ENCODE results near the gene CASP3.
A peak's percentile ranks its signal among the peaks of the same experiment; 100 is the strongest.

The CASP3 gene

GRCh38 chr4:184647266-184648053 is 1.8 kb downstream of the CASP3 start:
- peaks cover 37% of the 10 kb centered on the region for H3K4me1 ChIP-seq (ENCODE audit: insufficient read depth, low read length)
- H3K4me3 ChIP-seq (ENCODE audit: low read depth in 1 of 2, low read length in 2 of 2): peak overlapping the region; percentile 67 to 79
- no peaks in the 10 kb centered on the region for H3K27me3 ChIP-seq (ENCODE audit: control insufficient read depth in 1 of 2, insufficient read depth in 2 of 2, low read length in 2 of 2)
- H3K9me3 ChIP-seq (ENCODE audit: low read length): no peaks in the 10 kb centered on the region
- H3K9ac ChIP-seq (ENCODE audit: low read length): peak overlapping the region; percentile 62
- peaks cover 6% of the 10 kb centered on the region for H3K36me3 ChIP-seq (ENCODE audit: insufficient read depth, low read length)
- peak overlapping the region; percentile 97 for H3K27ac ChIP-seq (ENCODE audit: low read depth, low read length)

GRCh38 chr4:184645904-184646610 is 3.2 kb downstream of the CASP3 start:
- Histone ChIP-seq H3K4me1 (ENCODE audit: insufficient read depth, low read length) (peaks cover 37% of the 10 kb centered on the region), H3K27me3 (ENCODE audit: control insufficient read depth in 1 of 2, insufficient read depth in 2 of 2, low read length in 2 of 2) (no peaks in the 10 kb centered on the region), H3K4me3 (ENCODE audit: low read depth in 1 of 2, low read length in 2 of 2) (no peak overlapping the region), H3K9ac (ENCODE audit: low read length) (no peak overlapping the region), H3K36me3 (ENCODE audit: insufficient read depth, low read length) (peaks cover 6% of the 10 kb centered on the region), H3K9me3 (ENCODE audit: low read length) (no peaks in the 10 kb centered on the region), H3K27ac (ENCODE audit: low read depth, low read length) (no peak overlapping the region)

- peaks cover 6% of the 10 kb centered on the region for H3K36me3 ChIP-seq (ENCODE audit: insufficient read depth, low read length)
- no peaks in the 10 kb centered on the region for H3K9me3 ChIP-seq (ENCODE audit: low read length)
- peaks cover 29% of the 10 kb centered on the region for H3K4me1 ChIP-seq (ENCODE audit: insufficient read depth, low read length)
- H3K27me3 ChIP-seq (ENCODE audit: control insufficient read depth in 1 of 2, insufficient read depth in 2 of 2, low read length in 2 of 2): no peaks in the 10 kb centered on the region
- H3K4me3 ChIP-seq (ENCODE audit: low read depth in 1 of 2, low read length in 2 of 2): no peak overlapping the region
- H3K9ac ChIP-seq (ENCODE audit: low read length): no peak overlapping the region
- no peak overlapping the region for H3K27ac ChIP-seq (ENCODE audit: low read depth, low read length)
Observed at GRCh38 chr4:184644553-184645307, 4.5 kb downstream of the CASP3 start.

- H3K9me3 ChIP-seq (ENCODE audit: low read length): no peaks in the 10 kb centered on the region
- H3K4me1 ChIP-seq (ENCODE audit: insufficient read depth, low read length): peaks cover 29% of the 10 kb centered on the region
- H3K27ac ChIP-seq (ENCODE audit: low read depth, low read length): no peak overlapping the region
- no peak overlapping the region for H3K9ac ChIP-seq (ENCODE audit: low read length)
- peaks cover 6% of the 10 kb centered on the region for H3K36me3 ChIP-seq (ENCODE audit: insufficient read depth, low read length)
- H3K27me3 ChIP-seq (ENCODE audit: control insufficient read depth in 1 of 2, insufficient read depth in 2 of 2, low read length in 2 of 2): no peaks in the 10 kb centered on the region
- H3K4me3 ChIP-seq (ENCODE audit: low read depth in 1 of 2, low read length in 2 of 2): no peak overlapping the region
Observed at GRCh38 chr4:184643731-184644130, 5.5 kb downstream of the CASP3 start.

GRCh38 chr4:184641451-184641850 is 7.8 kb downstream of the CASP3 start:
- Histone ChIP-seq H3K4me3 (ENCODE audit: low read depth in 1 of 2, low read length in 2 of 2) (no peak overlapping the region), H3K27me3 (ENCODE audit: control insufficient read depth in 1 of 2, insufficient read depth in 2 of 2, low read length in 2 of 2) (no peaks in the 10 kb centered on the region), H3K36me3 (ENCODE audit: insufficient read depth, low read length) (peaks cover 20% of the 10 kb centered on the region), H3K9me3 (ENCODE audit: low read length) (no peaks in the 10 kb centered on the region), H3K4me1 (ENCODE audit: insufficient read depth, low read length) (peaks cover 11% of the 10 kb centered on the region), H3K9ac (ENCODE audit: low read length) (no peak overlapping the region), H3K27ac (ENCODE audit: low read depth, low read length) (no peak overlapping the region)

- H3K9ac ChIP-seq (ENCODE audit: low read length): no peak overlapping the region
- H3K27ac ChIP-seq (ENCODE audit: low read depth, low read length): no peak overlapping the region
- peaks cover 19% of the 10 kb centered on the region for H3K36me3 ChIP-seq (ENCODE audit: insufficient read depth, low read length)
- no peaks in the 10 kb centered on the region for H3K27me3 ChIP-seq (ENCODE audit: control insufficient read depth in 1 of 2, insufficient read depth in 2 of 2, low read length in 2 of 2)
- H3K4me1 ChIP-seq (ENCODE audit: insufficient read depth, low read length): peaks cover 7% of the 10 kb centered on the region
- H3K9me3 ChIP-seq (ENCODE audit: low read length): no peaks in the 10 kb centered on the region
- no peak overlapping the region for H3K4me3 ChIP-seq (ENCODE audit: low read depth in 1 of 2, low read length in 2 of 2)
Observed at GRCh38 chr4:184641022-184641421, 8.2 kb downstream of the CASP3 start.

- Histone ChIP-seq H3K4me3 (ENCODE audit: low read depth in 1 of 2, low read length in 2 of 2) (no peak overlapping the region), H3K4me1 (ENCODE audit: insufficient read depth, low read length) (no peaks in the 10 kb centered on the region), H3K27ac (ENCODE audit: low read depth, low read length) (no peak overlapping the region), H3K36me3 (ENCODE audit: insufficient read depth, low read length) (peaks cover 30% of the 10 kb centered on the region), H3K27me3 (ENCODE audit: control insufficient read depth in 1 of 2, insufficient read depth in 2 of 2, low read length in 2 of 2) (no peaks in the 10 kb centered on the region), H3K9me3 (ENCODE audit: low read length) (no peaks in the 10 kb centered on the region), H3K9ac (ENCODE audit: low read length) (no peak overlapping the region)
Observed at GRCh38 chr4:184636897-184637296, 12.3 kb downstream of the CASP3 start.

GRCh38 chr4:184636144-184636543 is 13.1 kb downstream of the CASP3 start:
- H3K36me3 ChIP-seq (ENCODE audit: insufficient read depth, low read length): peaks cover 30% of the 10 kb centered on the region

GRCh38 chr4:184635381-184635780 is 13.9 kb downstream of the CASP3 start:
- H3K27me3 ChIP-seq (ENCODE audit: control insufficient read depth in 1 of 2, insufficient read depth in 2 of 2, low read length in 2 of 2): no peaks in the 10 kb centered on the region
- H3K9ac ChIP-seq (ENCODE audit: low read length): no peak overlapping the region
- no peaks in the 10 kb centered on the region for H3K9me3 ChIP-seq (ENCODE audit: low read length)
- H3K27ac ChIP-seq (ENCODE audit: low read depth, low read length): no peak overlapping the region
- H3K36me3 ChIP-seq (ENCODE audit: insufficient read depth, low read length): peaks cover 35% of the 10 kb centered on the region
- H3K4me3 ChIP-seq (ENCODE audit: low read depth in 1 of 2, low read length in 2 of 2): no peak overlapping the region
- H3K4me1 ChIP-seq (ENCODE audit: insufficient read depth, low read length): no peaks in the 10 kb centered on the region

More at GRCh38 chr4:184636144-184636543, 13.1 kb downstream of the CASP3 start:
- H3K27me3 ChIP-seq (ENCODE audit: control insufficient read depth in 1 of 2, insufficient read depth in 2 of 2, low read length in 2 of 2): no peaks in the 10 kb centered on the region
- H3K27ac ChIP-seq (ENCODE audit: low read depth, low read length): no peak overlapping the region
- no peaks in the 10 kb centered on the region for H3K4me1 ChIP-seq (ENCODE audit: insufficient read depth, low read length)
- no peak overlapping the region for H3K9ac ChIP-seq (ENCODE audit: low read length)
- H3K4me3 ChIP-seq (ENCODE audit: low read depth in 1 of 2, low read length in 2 of 2): no peak overlapping the region
- no peaks in the 10 kb centered on the region for H3K9me3 ChIP-seq (ENCODE audit: low read length)

GRCh38 chr4:184632842-184633241 is 16.4 kb downstream of the CASP3 start:
- Histone ChIP-seq H3K27ac (ENCODE audit: low read depth, low read length) (no peak overlapping the region), H3K9me3 (ENCODE audit: low read length) (no peaks in the 10 kb centered on the region), H3K4me1 (ENCODE audit: insufficient read depth, low read length) (no peaks in the 10 kb centered on the region), H3K4me3 (ENCODE audit: low read depth in 1 of 2, low read length in 2 of 2) (no peak overlapping the region), H3K27me3 (ENCODE audit: control insufficient read depth in 1 of 2, insufficient read depth in 2 of 2, low read length in 2 of 2) (no peaks in the 10 kb centered on the region), H3K36me3 (ENCODE audit: insufficient read depth, low read length) (peaks cover 47% of the 10 kb centered on the region), H3K9ac (ENCODE audit: low read length) (no peak overlapping the region)

GRCh38 chr4:184628103-184628502 is 21.1 kb downstream of the CASP3 start:
- Histone ChIP-seq H3K27me3 (ENCODE audit: control insufficient read depth in 1 of 2, insufficient read depth in 2 of 2, low read length in 2 of 2) (no peaks in the 10 kb centered on the region), H3K9me3 (ENCODE audit: low read length) (no peaks in the 10 kb centered on the region), H3K36me3 (ENCODE audit: insufficient read depth, low read length) (peaks cover 28% of the 10 kb centered on the region), H3K9ac (ENCODE audit: low read length) (no peak overlapping the region), H3K4me3 (ENCODE audit: low read depth in 1 of 2, low read length in 2 of 2) (no peak overlapping the region), H3K4me1 (ENCODE audit: insufficient read depth, low read length) (no peaks in the 10 kb centered on the region), H3K27ac (ENCODE audit: low read depth, low read length) (no peak overlapping the region)

Measured in muscle layer of colon (tissue), 2 donors.